Activated CD4-positive, alpha-beta memory T cell treated with anti-CD3 and anti-CD28 coated beads, Interleukin-2, amount 10 ng/mL, durations not matched to agents 7 days and 5 days (primary cell): Measurements from ENCODE around the gene RAB1A. TPM values are rescaled to one million over a fixed set of nuclear protein-coding genes. Genes with fewer than 3 reads are reported as not detected.

Experiments used
- CTCF ChIA-PET: fragments of 350-600 bp; sonication (Branson Sonifier 250); formaldehyde crosslinking; loops from one replicate; lab custom pipeline; 2021; ENCODE audit warnings: antibody characterized with exemption, inconsistent platforms; lab: Charles Lee
- POLR2A ChIA-PET: fragments of 350-600 bp; sonication (Branson Sonifier 250); formaldehyde crosslinking; loops from one replicate; lab custom pipeline; 2021; ENCODE audit warnings: antibody characterized with exemption; lab: Charles Lee
- DNase-seq: peaks from one replicate; pipeline ENCODE4 v3.0.0-alpha.2; 2020
- H3K27ac Mint-ChIP-seq: one replicate; pipeline ENCODE4 v1.8.0; 2021; ENCODE audit warnings: mild to moderate bottlenecking, mixed read lengths
- H3K27me3 Mint-ChIP-seq: one replicate; pipeline ENCODE4 v1.8.0; 2021; ENCODE audit warnings: mixed read lengths
- H3K36me3 Mint-ChIP-seq: one replicate; pipeline ENCODE4 v1.8.0; 2021; ENCODE audit warnings: low read depth, mixed read lengths
- H3K4me1 Mint-ChIP-seq: one replicate; pipeline ENCODE4 v1.8.0; 2021; ENCODE audit warnings: mixed read lengths
- H3K4me3 Mint-ChIP-seq: one replicate; pipeline ENCODE4 v1.8.0; 2021; ENCODE audit warnings: mild to moderate bottlenecking, mixed read lengths
- H3K9me3 Mint-ChIP-seq: one replicate; pipeline ENCODE4 v1.8.0; 2021; ENCODE audit warnings: mixed read lengths
- total RNA-seq, 2 experiments: library from RNA; stranded (reverse); gene quantifications; one replicate each; pipeline ENCODE4 v1.2.3, GENCODE V29; 2021

Gene RAB1A
- total RNA-seq, 2 experiments from 2014 or later: 74.0 to 74.9 TPM

- Mint-ChIP-seq H3K4me1 (peaks cover 19% of the 10 kb centered on the region), H3K27ac (no peak overlapping the region), H3K4me3 (no peak overlapping the region), H3K9me3 (no peaks in the 10 kb centered on the region), H3K36me3 (peaks cover 6% of the 10 kb centered on the region), H3K27me3 (no peaks in the 10 kb centered on the region)
- DNase-seq: no peak
- ChIA-PET POLR2A (interaction anchor here (0.9 to 2.8 kb wide), 2 partner anchors 17 to 56 kb away, joined by 3 to 14 read pairs; partner anchors contain the start of genes CEP68 and RAB1A), CTCF (interaction anchor here (1.4 kb wide), 1 partner anchor 17 kb away, joined by 3 read pairs; the partner anchor contains the start of gene RAB1A)
Observed at GRCh38 chr2:65112633-65113032, 17.3 kb downstream of the RAB1A start.

GRCh38 chr2:65108780-65109179 lies 21.1 kb downstream of the RAB1A start:
- Mint-ChIP-seq H3K4me3 (no peak overlapping the region), H3K4me1 (peaks cover 13% of the 10 kb centered on the region), H3K9me3 (no peaks in the 10 kb centered on the region), H3K27me3 (no peaks in the 10 kb centered on the region), H3K27ac (no peak overlapping the region), H3K36me3 (peaks cover 22% of the 10 kb centered on the region)
- ChIA-PET POLR2A (interaction anchor here (1.2 kb wide), 1 partner anchor 46 kb away, joined by 3 read pairs; no protein-coding TSS in a partner anchor), CTCF (no interaction called here)
- no peak for DNase-seq

- Mint-ChIP-seq H3K9me3 (no peaks in the 10 kb centered on the region), H3K4me1 (peaks cover 10% of the 10 kb centered on the region), H3K27ac (no peak overlapping the region), H3K4me3 (no peak overlapping the region), H3K36me3 (peaks cover 25% of the 10 kb centered on the region), H3K27me3 (no peaks in the 10 kb centered on the region)
- no peak for DNase-seq
- CTCF ChIA-PET: interaction anchor here (1.1 kb wide), 1 partner anchor 22 kb away, joined by 3 read pairs; the partner anchor contains the start of gene RAB1A
- POLR2A ChIA-PET: no interaction called here
Observed at GRCh38 chr2:65107530-65107929, 22.4 kb downstream of the RAB1A start.

GRCh38 chr2:65103013-65103715 lies 26.7 kb downstream of the RAB1A start:
- CTCF ChIA-PET: interaction anchor here (1.1 kb wide), 1 partner anchor 38 kb away, joined by 3 read pairs; no protein-coding TSS in a partner anchor
- H3K9me3 Mint-ChIP-seq: no peaks in the 10 kb centered on the region
- DNase-seq: no peak
- H3K27ac Mint-ChIP-seq: no peak overlapping the region
- H3K4me3 Mint-ChIP-seq: no peak overlapping the region
- no peaks in the 10 kb centered on the region for H3K27me3 Mint-ChIP-seq
- H3K4me1 Mint-ChIP-seq: peaks cover 13% of the 10 kb centered on the region
- POLR2A ChIA-PET: no interaction called here
- peaks cover 40% of the 10 kb centered on the region for H3K36me3 Mint-ChIP-seq

GRCh38 chr2:65101071-65101470 lies 28.8 kb downstream of the RAB1A start:
- H3K27ac Mint-ChIP-seq: no peak overlapping the region
- CTCF ChIA-PET: interaction anchor here (0.7 to 0.8 kb wide), 3 partner anchors 68 to 977 kb away, joined by 3 to 5 read pairs (median 3); no protein-coding TSS in a partner anchor
- no peak for DNase-seq
- H3K4me3 Mint-ChIP-seq: no peak overlapping the region
- H3K27me3 Mint-ChIP-seq: no peaks in the 10 kb centered on the region
- POLR2A ChIA-PET: interaction anchor here (1.7 kb wide), 1 partner anchor 28 kb away, joined by 3 read pairs; no protein-coding TSS in a partner anchor
- peaks cover 52% of the 10 kb centered on the region for H3K36me3 Mint-ChIP-seq
- peaks cover 21% of the 10 kb centered on the region for H3K4me1 Mint-ChIP-seq
- no peaks in the 10 kb centered on the region for H3K9me3 Mint-ChIP-seq

- Mint-ChIP-seq H3K27ac (no peak overlapping the region), H3K27me3 (no peaks in the 10 kb centered on the region), H3K4me3 (no peak overlapping the region), H3K9me3 (no peaks in the 10 kb centered on the region), H3K4me1 (peaks cover 17% of the 10 kb centered on the region), H3K36me3 (peaks cover 47% of the 10 kb centered on the region)
- CTCF ChIA-PET: no interaction called here
- POLR2A ChIA-PET: no interaction called here
- no peak for DNase-seq
Observed at GRCh38 chr2:65098741-65099140, 31.2 kb downstream of the RAB1A start.

GRCh38 chr2:65097844-65098243 lies 32.1 kb downstream of the RAB1A start:
- H3K27me3 Mint-ChIP-seq: no peaks in the 10 kb centered on the region
- no peaks in the 10 kb centered on the region for H3K9me3 Mint-ChIP-seq
- no peak overlapping the region for H3K27ac Mint-ChIP-seq
- POLR2A ChIA-PET: no interaction called here
- CTCF ChIA-PET: no interaction called here
- H3K36me3 Mint-ChIP-seq: peaks cover 51% of the 10 kb centered on the region
- peaks cover 18% of the 10 kb centered on the region for H3K4me1 Mint-ChIP-seq
- H3K4me3 Mint-ChIP-seq: no peak overlapping the region
- no peak for DNase-seq

GRCh38 chr2:65096948-65097347 lies 33.0 kb downstream of the RAB1A start:
- Mint-ChIP-seq H3K36me3 (peaks cover 50% of the 10 kb centered on the region), H3K27me3 (no peaks in the 10 kb centered on the region), H3K27ac (no peak overlapping the region), H3K9me3 (no peaks in the 10 kb centered on the region), H3K4me3 (no peak overlapping the region), H3K4me1 (peaks cover 20% of the 10 kb centered on the region)
- DNase-seq: no peak
- ChIA-PET POLR2A (no interaction called here), CTCF (interaction anchor here (1.0 kb wide), 1 partner anchor 30 kb away, joined by 3 read pairs; no protein-coding TSS in a partner anchor)

GRCh38 chr2:65093211-65093610 lies 36.7 kb downstream of the RAB1A start:
- CTCF ChIA-PET: interaction anchor here (0.7 kb wide), 1 partner anchor 25 kb away, joined by 4 read pairs; no protein-coding TSS in a partner anchor
- Mint-ChIP-seq H3K9me3 (no peaks in the 10 kb centered on the region), H3K27me3 (no peaks in the 10 kb centered on the region), H3K4me1 (peaks cover 12% of the 10 kb centered on the region), H3K36me3 (peaks cover 55% of the 10 kb centered on the region), H3K27ac (no peak overlapping the region), H3K4me3 (no peak overlapping the region)
- no peak for DNase-seq
- POLR2A ChIA-PET: no interaction called here

- ChIA-PET CTCF (interaction anchor here (0.7 kb wide), 1 partner anchor 25 kb away, joined by 4 read pairs; no protein-coding TSS in a partner anchor), POLR2A (interaction anchor here (1.0 to 1.6 kb wide), 2 partner anchors 37 kb away, joined by 3 to 6 read pairs; partner anchors contain the start of gene RAB1A)
- Mint-ChIP-seq H3K36me3 (peaks cover 54% of the 10 kb centered on the region), H3K27me3 (no peaks in the 10 kb centered on the region), H3K27ac (no peak overlapping the region), H3K9me3 (no peaks in the 10 kb centered on the region), H3K4me3 (no peak overlapping the region), H3K4me1 (peaks cover 11% of the 10 kb centered on the region)
- no peak for DNase-seq
Observed at GRCh38 chr2:65092791-65093190, 37.1 kb downstream of the RAB1A start.

- Mint-ChIP-seq H3K27ac (no peak overlapping the region), H3K4me3 (no peak overlapping the region), H3K4me1 (no peaks in the 10 kb centered on the region), H3K27me3 (no peaks in the 10 kb centered on the region), H3K36me3 (peaks cover 57% of the 10 kb centered on the region), H3K9me3 (no peaks in the 10 kb centered on the region)
- no peak for DNase-seq
- ChIA-PET POLR2A (interaction anchor here (2.3 kb wide), 1 partner anchor 45 kb away, joined by 8 read pairs; the partner anchor contains the start of gene RAB1A), CTCF (interaction anchor here (2.0 kb wide), 1 partner anchor 45 kb away, joined by 5 read pairs; the partner anchor contains the start of gene RAB1A)
Observed at GRCh38 chr2:65085148-65085547, 44.8 kb downstream of the RAB1A start.

- no peaks in the 10 kb centered on the region for H3K27me3 Mint-ChIP-seq
- ChIA-PET POLR2A (no interaction called here), CTCF (no interaction called here)
- H3K4me3 Mint-ChIP-seq: no peak overlapping the region
- DNase-seq: no peak
- H3K9me3 Mint-ChIP-seq: no peaks in the 10 kb centered on the region
- no peaks in the 10 kb centered on the region for H3K4me1 Mint-ChIP-seq
- H3K36me3 Mint-ChIP-seq: peaks cover 49% of the 10 kb centered on the region
- no peak overlapping the region for H3K27ac Mint-ChIP-seq
Observed at GRCh38 chr2:65081232-65081685, 48.6 kb downstream of the RAB1A start.

- Mint-ChIP-seq H3K9me3 (no peaks in the 10 kb centered on the region), H3K4me3 (no peak overlapping the region), H3K36me3 (peaks cover 37% of the 10 kb centered on the region), H3K4me1 (no peaks in the 10 kb centered on the region), H3K27ac (no peak overlapping the region), H3K27me3 (no peaks in the 10 kb centered on the region)
- no peak for DNase-seq
- POLR2A ChIA-PET: interaction anchor here (0.9 kb wide), 1 partner anchor 22 kb away, joined by 3 read pairs; no protein-coding TSS in a partner anchor
- CTCF ChIA-PET: interaction anchor here (0.5 to 0.9 kb wide), 2 partner anchors 16 to 90 kb away, joined by 3 read pairs; no protein-coding TSS in a partner anchor
Observed at GRCh38 chr2:65079017-65079416, 50.9 kb downstream of the RAB1A start.
